SK-N-SH (cell line): ENCODE results near the gene TRAK1.

ENCODE experiments used
- CTCF ChIP-seq: fragments of 200-600 bp; sonication (generic); IDR thresholded peaks from 2 replicates; pipeline ENCODE4 v1.6.1; 2017; ENCODE audit warnings: antibody characterized with exemption, mild to moderate bottlenecking, moderate library complexity
- EP300 ChIP-seq, 2 experiments: IDR thresholded peaks; 2 replicates each; pipeline versions ENCODE4 v1.4.0 to v1.6.1; 2012; ENCODE audit warnings: borderline replicate concordance in 1 of 2, low read depth in 1 of 2, low read length in 1 of 2
- EZH2phosphoT487 ChIP-seq: fragments of 200-600 bp; sonication (generic); IDR thresholded peaks from 2 replicates; pipeline ENCODE4 v1.6.1; 2017; ENCODE audit warnings: low read depth, mixed run types, mild to moderate bottlenecking, antibody characterized with exemption, moderate library complexity, borderline replicate concordance
- MXI1 ChIP-seq: IDR thresholded peaks from 2 replicates; pipeline ENCODE4 v1.6.1; 2012; ENCODE audit warnings: mild to moderate bottlenecking, low read depth, low read length, improper control_type of control experiment
- NFIC ChIP-seq: IDR thresholded peaks from 2 replicates; pipeline ENCODE4 v1.4.0; 2012; ENCODE audit warnings: borderline replicate concordance
- POLR2AphosphoS5 ChIP-seq: IDR thresholded peaks from 2 replicates; pipeline ENCODE4 v1.6.1; 2012; ENCODE audit warnings: low read depth, low read length
- RAD21 ChIP-seq: IDR thresholded peaks from 2 replicates; pipeline ENCODE4 v1.6.1; 2012; ENCODE audit warnings: mild to moderate bottlenecking, low read length
- TF ChIP-seq, protein P1 (sequence below): IDR thresholded peaks from 2 replicates; pipeline ENCODE4 v1.4.0; 2012; ENCODE audit warnings: low read depth, borderline replicate concordance
- TF ChIP-seq, protein P2 (sequence below): fragments of 150-350 bp; IDR thresholded peaks from 2 replicates; pipeline ENCODE4 v1.6.1; 2017; ENCODE audit warnings: antibody characterized with exemption, low read length, low read depth, borderline replicate concordance
- TF ChIP-seq, protein P3 (sequence below): IDR thresholded peaks from 2 replicates; pipeline ENCODE4; 2012
- TF ChIP-seq, protein P4 (sequence below): IDR thresholded peaks from 2 replicates; pipeline ENCODE4 v1.4.0; 2012; ENCODE audit warnings: low read depth

- TF ChIP-seq EZH2phosphoT487 (no peak), CTCF (no peak), POLR2AphosphoS5 (no peak), RAD21 (no peak), EP300 (IDR thresholded peaks at IDR 0.05; ENCODE audit: borderline replicate concordance in 1 of 2, low read depth in 1 of 2, low read length in 1 of 2) (no peak), MXI1 (no peak), NFIC (no peak)
- TF ChIP-seq, protein P1, sequence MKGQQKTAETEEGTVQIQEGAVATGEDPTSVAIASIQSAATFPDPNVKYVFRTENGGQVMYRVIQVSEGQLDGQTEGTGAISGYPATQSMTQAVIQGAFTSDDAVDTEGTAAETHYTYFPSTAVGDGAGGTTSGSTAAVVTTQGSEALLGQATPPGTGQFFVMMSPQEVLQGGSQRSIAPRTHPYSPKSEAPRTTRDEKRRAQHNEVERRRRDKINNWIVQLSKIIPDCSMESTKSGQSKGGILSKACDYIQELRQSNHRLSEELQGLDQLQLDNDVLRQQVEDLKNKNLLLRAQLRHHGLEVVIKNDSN: no peak
- TF ChIP-seq, protein P2, sequence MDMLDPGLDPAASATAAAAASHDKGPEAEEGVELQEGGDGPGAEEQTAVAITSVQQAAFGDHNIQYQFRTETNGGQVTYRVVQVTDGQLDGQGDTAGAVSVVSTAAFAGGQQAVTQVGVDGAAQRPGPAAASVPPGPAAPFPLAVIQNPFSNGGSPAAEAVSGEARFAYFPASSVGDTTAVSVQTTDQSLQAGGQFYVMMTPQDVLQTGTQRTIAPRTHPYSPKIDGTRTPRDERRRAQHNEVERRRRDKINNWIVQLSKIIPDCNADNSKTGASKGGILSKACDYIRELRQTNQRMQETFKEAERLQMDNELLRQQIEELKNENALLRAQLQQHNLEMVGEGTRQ: no peak
- TF ChIP-seq, protein P3, sequence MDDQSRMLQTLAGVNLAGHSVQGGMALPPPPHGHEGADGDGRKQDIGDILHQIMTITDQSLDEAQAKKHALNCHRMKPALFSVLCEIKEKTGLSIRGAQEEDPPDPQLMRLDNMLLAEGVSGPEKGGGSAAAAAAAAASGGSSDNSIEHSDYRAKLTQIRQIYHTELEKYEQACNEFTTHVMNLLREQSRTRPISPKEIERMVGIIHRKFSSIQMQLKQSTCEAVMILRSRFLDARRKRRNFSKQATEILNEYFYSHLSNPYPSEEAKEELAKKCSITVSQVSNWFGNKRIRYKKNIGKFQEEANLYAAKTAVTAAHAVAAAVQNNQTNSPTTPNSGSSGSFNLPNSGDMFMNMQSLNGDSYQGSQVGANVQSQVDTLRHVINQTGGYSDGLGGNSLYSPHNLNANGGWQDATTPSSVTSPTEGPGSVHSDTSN: no peak
- TF ChIP-seq, protein P4, sequence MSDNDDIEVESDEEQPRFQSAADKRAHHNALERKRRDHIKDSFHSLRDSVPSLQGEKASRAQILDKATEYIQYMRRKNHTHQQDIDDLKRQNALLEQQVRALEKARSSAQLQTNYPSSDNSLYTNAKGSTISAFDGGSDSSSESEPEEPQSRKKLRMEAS: no peak
These were observed 43.8 kb downstream of the TRAK1 start for GRCh38 chr3:42134867-42135464.
